Activated B cell treated with CpG ODN at 0.5 μM for 24 hours (primary cell): ENCODE measurements around the gene SLC25A31. TPM values are rescaled to one million over a fixed set of nuclear protein-coding genes. Genes with fewer than 3 reads are reported as not detected.

ENCODE experiments used
- ATAC-seq: fragments of 200-7000 bp; cut with Tn5 transposase; one replicate; pipeline ENCODE4 v1.10.0; 2021; ENCODE audit warnings: low read depth, mild to moderate bottlenecking, moderate library complexity
- CTCF ChIA-PET: fragments of 350-600 bp; sonication (Branson Sonifier 250); formaldehyde crosslinking; loops from one replicate; lab custom pipeline; 2021; ENCODE audit warnings: antibody characterized with exemption; lab: Charles Lee
- POLR2A ChIA-PET: fragments of 350-600 bp; sonication (Branson Sonifier 250); formaldehyde crosslinking; loops from one replicate; lab custom pipeline; 2021; ENCODE audit warnings: antibody characterized with exemption; lab: Charles Lee
- DNase-seq: peaks from one replicate; pipeline ENCODE4 v3.0.0; 2022
- H3K27ac Mint-ChIP-seq: one replicate; pipeline ENCODE4 v1.8.0; 2020; ENCODE audit warnings: mixed read lengths
- H3K27me3 Mint-ChIP-seq: one replicate; pipeline ENCODE4 v1.8.0; 2021; ENCODE audit warnings: mixed read lengths
- H3K36me3 Mint-ChIP-seq: one replicate; pipeline ENCODE4 v1.8.0; 2021; ENCODE audit warnings: low read depth, mixed read lengths
- H3K4me1 Mint-ChIP-seq: one replicate; pipeline ENCODE4 v1.8.0; 2021; ENCODE audit warnings: mixed read lengths
- H3K4me3 Mint-ChIP-seq: one replicate; pipeline ENCODE4 v1.8.0; 2020; ENCODE audit warnings: mild to moderate bottlenecking, mixed read lengths
- H3K9me3 Mint-ChIP-seq: one replicate; pipeline ENCODE4 v1.8.0; 2020; ENCODE audit warnings: mixed read lengths
- intact Hi-C: fragments of 100-400 bp; cut with micrococcal nuclease; formaldehyde crosslinking; loops from one replicate; pipeline ENCODE4 v1.15.1; 2024
- total RNA-seq: library from RNA; stranded (reverse); gene quantifications from 2 replicates; pipeline ENCODE4 v1.2.3, GENCODE V29; 2022
- TF ChIP-seq, protein P1 (sequence below): fragments of 200-600 bp; IDR thresholded peaks from one replicate; pipeline ENCODE4 v1.8.0; 2022; ENCODE audit warnings: antibody characterized with exemption, mild to moderate bottlenecking

The SLC25A31 gene
- total RNA-seq, 1 donor from 2014 or later = not detected

GRCh38 chr4:127698789-127699200, 31.4 kb upstream of the SLC25A31 start:
- no peak for ATAC-seq
- Mint-ChIP-seq H3K27me3 (peaks cover 2% of the 10 kb centered on the region), H3K36me3 (no peaks in the 10 kb centered on the region), H3K27ac (no peak overlapping the region), H3K4me3 (no peak overlapping the region), H3K4me1 (no peaks in the 10 kb centered on the region), H3K9me3 (peaks cover 6% of the 10 kb centered on the region)
- TF ChIP-seq, protein P1, sequence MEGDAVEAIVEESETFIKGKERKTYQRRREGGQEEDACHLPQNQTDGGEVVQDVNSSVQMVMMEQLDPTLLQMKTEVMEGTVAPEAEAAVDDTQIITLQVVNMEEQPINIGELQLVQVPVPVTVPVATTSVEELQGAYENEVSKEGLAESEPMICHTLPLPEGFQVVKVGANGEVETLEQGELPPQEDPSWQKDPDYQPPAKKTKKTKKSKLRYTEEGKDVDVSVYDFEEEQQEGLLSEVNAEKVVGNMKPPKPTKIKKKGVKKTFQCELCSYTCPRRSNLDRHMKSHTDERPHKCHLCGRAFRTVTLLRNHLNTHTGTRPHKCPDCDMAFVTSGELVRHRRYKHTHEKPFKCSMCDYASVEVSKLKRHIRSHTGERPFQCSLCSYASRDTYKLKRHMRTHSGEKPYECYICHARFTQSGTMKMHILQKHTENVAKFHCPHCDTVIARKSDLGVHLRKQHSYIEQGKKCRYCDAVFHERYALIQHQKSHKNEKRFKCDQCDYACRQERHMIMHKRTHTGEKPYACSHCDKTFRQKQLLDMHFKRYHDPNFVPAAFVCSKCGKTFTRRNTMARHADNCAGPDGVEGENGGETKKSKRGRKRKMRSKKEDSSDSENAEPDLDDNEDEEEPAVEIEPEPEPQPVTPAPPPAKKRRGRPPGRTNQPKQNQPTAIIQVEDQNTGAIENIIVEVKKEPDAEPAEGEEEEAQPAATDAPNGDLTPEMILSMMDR = no peak
- intact Hi-C loops = no loop called here
- CTCF ChIA-PET = no interaction called here
- POLR2A ChIA-PET = no interaction called here
- no peak for DNase-seq

- intact Hi-C loops = no loop called here
- H3K4me1 Mint-ChIP-seq = no peaks in the 10 kb centered on the region
- ChIA-PET POLR2A (no interaction called here), CTCF (no interaction called here)
- no peaks in the 10 kb centered on the region for H3K27me3 Mint-ChIP-seq
- no peak overlapping the region for H3K27ac Mint-ChIP-seq
- no peak overlapping the region for H3K4me3 Mint-ChIP-seq
- ATAC-seq = no peak
- no peaks in the 10 kb centered on the region for H3K36me3 Mint-ChIP-seq
- no peaks in the 10 kb centered on the region for H3K9me3 Mint-ChIP-seq
- no peak for DNase-seq
- TF ChIP-seq, protein P1 = no peak
Observed at GRCh38 chr4:127708985-127709384, 21.2 kb upstream of the SLC25A31 start.

DNA sequence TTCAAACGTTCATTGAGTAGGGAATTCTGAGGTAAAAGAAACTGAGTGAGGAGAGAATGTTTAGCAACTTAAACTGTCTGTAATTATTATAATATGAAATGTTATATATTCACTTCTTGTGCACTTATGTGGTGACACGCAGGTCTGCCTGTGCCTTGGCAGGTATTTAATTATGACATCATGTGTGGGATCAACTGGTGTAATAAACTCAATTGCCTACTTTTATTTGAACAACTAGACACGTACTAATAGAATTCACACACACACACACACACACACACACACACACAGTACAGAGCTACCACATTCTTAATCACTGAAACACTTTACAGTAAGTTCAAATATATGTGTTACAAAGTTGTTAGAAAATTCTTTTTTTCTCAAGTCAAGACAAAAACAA, 20.7 kb upstream of the SLC25A31 start:
- no peaks in the 10 kb centered on the region for H3K27me3 Mint-ChIP-seq
- H3K4me3 Mint-ChIP-seq = no peak overlapping the region
- intact Hi-C loops = no loop called here
- ChIA-PET POLR2A (no interaction called here), CTCF (no interaction called here)
- no peaks in the 10 kb centered on the region for H3K36me3 Mint-ChIP-seq
- H3K4me1 Mint-ChIP-seq = no peaks in the 10 kb centered on the region
- TF ChIP-seq, protein P1 = no peak
- no peak overlapping the region for H3K27ac Mint-ChIP-seq
- no peak for ATAC-seq
- no peak for DNase-seq
- no peaks in the 10 kb centered on the region for H3K9me3 Mint-ChIP-seq

GRCh38 chr4:127731406-127731805, 1.2 kb downstream of the SLC25A31 start:
- TF ChIP-seq, protein P1 = no peak
- Mint-ChIP-seq H3K9me3 (no peaks in the 10 kb centered on the region), H3K36me3 (no peaks in the 10 kb centered on the region), H3K4me3 (no peak overlapping the region), H3K4me1 (no peaks in the 10 kb centered on the region), H3K27me3 (no peaks in the 10 kb centered on the region), H3K27ac (no peak overlapping the region)
- DNase-seq (no peak), ATAC-seq (no peak)
- CTCF ChIA-PET = no interaction called here
- intact Hi-C loops = no loop called here
- POLR2A ChIA-PET = no interaction called here

DNA sequence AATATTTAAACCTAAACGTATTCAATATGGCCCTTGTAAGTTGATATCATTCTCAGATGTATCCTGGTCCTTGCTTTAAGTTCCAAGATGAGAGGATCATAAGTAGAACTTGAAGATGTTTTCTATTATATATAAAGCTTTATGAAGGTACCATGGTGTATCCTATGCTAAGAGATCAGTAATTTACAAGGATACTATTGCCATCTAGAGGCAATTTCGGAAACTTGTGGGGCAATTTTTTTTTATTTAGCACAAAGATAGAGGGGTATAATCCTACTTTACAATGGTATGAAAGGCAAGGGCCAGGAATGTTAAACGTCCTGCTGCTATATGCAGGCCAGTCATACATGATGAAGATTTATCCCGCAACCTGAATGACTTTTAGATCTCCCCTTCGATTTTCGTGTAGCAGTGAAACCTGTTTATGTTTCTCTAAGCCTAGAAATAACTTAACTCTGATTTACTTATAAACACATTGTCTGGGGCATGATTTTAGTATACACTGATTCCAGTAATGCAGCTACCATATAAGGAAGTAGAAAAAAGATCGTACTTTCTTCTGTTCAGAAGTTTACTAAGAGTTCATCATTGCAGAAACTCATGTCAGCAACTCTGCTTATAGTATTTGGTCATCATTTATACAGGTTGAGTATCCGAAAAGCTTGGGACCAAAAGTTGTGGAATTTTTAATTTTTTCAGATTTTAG, 2.6 kb downstream of the SLC25A31 start:
- Mint-ChIP-seq H3K4me1 (no peaks in the 10 kb centered on the region), H3K27ac (no peak overlapping the region), H3K27me3 (no peaks in the 10 kb centered on the region), H3K9me3 (no peaks in the 10 kb centered on the region), H3K36me3 (no peaks in the 10 kb centered on the region), H3K4me3 (no peak overlapping the region)
- ATAC-seq (no peak), DNase-seq (no peak)
- CTCF ChIA-PET = interaction anchor here (1.3 to 1.5 kb wide), 2 partner anchors 126 to 129 kb away, joined by 3 to 7 read pairs; no protein-coding TSS in a partner anchor
- POLR2A ChIA-PET = no interaction called here
- intact Hi-C loops = loop anchor here (1.0 kb wide), 1 partner anchor 127 kb away; no protein-coding TSS in a partner anchor
- TF ChIP-seq, protein P1 = no peak
